H7 (cell line): Measurements from ENCODE around the gene LRRC38. TPM values are rescaled to one million over a fixed set of nuclear protein-coding genes. Genes with fewer than 3 reads are reported as not detected.
A peak's percentile ranks its signal among the peaks of the same experiment; 100 is the strongest.

ENCODE experiments used
- DNase-seq: peaks from one replicate; pipeline ENCODE4 v3.0.0; 2012
- H3K27me3 ChIP-seq: 2 replicates; pipeline ENCODE4 v1.6.0; 2011; ENCODE audit warnings: mild to moderate bottlenecking, low read length; ENCODE audit not compliant: control insufficient read depth, insufficient read depth
- H3K36me3 ChIP-seq: replicated peaks from 2 replicates; pipeline ENCODE4 v1.5.1; 2011; ENCODE audit warnings: low read length; ENCODE audit not compliant: control insufficient read depth, insufficient read depth
- H3K4me3 ChIP-seq: 2 replicates; pipeline ENCODE4 v1.5.1; 2011; ENCODE audit warnings: low read depth, mild to moderate bottlenecking, control low read depth, low read length, moderate library complexity; ENCODE audit not compliant: insufficient read depth
- total RNA-seq: library from RNA; depleted of rRNA; stranded (reverse); fragments of >200 nt; shearing (Covaris generic); gene quantifications from 2 replicates; pipeline ENCODE4 v1.2.3, GENCODE V29; 2014

Gene LRRC38
- total RNA-seq, 1 experiment from 2014 or later, result 0.28 TPM

DNA sequence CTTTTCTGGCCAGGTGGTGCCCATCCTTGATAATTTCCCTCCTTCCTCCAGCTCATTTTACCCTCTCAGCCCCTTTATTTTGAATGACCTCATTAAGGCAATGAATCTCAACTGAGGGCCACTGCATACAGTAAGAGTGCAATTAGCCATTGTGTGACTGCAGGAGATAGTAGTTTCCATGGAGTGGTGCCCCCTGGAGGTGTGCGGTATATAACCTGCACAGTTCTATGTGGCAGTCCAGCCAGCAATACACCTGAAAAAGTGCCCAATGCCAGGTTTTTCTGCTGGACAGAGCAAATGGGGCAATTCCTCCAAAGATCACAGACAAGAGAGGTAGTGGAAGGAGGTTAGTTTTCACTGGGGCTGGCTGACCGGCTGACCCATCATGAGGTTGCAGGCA is 25.9 kb upstream of the LRRC38 start:
- Histone ChIP-seq H3K27me3 (no peaks in the 10 kb centered on the region), H3K36me3 (no peaks in the 10 kb centered on the region), H3K4me3 (no peak overlapping the region)
- DNase-seq, result no peak

DNA sequence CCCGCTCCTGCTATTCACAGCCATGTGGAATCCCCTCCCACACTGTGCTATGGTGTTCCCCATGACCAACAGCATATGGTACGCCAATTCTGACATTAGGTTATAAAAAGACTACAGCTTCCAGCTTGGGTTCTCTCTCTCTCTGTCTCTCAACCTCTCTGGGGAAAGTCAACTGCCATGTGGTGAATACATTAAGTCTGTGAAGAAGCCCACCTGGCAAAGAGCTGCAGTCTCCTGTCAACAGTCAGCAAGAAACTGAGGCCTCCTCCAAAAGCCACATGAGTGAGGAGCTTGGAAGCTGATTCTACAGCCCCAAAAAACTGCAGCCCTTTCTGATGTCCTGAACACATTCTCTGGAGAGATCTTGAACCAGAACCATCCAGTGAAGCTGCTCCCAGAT is 25.0 kb upstream of the LRRC38 start:
- no peaks in the 10 kb centered on the region for H3K27me3 ChIP-seq
- H3K4me3 ChIP-seq, result no peak overlapping the region
- DNase-seq, result no peak
- no peaks in the 10 kb centered on the region for H3K36me3 ChIP-seq

DNA sequence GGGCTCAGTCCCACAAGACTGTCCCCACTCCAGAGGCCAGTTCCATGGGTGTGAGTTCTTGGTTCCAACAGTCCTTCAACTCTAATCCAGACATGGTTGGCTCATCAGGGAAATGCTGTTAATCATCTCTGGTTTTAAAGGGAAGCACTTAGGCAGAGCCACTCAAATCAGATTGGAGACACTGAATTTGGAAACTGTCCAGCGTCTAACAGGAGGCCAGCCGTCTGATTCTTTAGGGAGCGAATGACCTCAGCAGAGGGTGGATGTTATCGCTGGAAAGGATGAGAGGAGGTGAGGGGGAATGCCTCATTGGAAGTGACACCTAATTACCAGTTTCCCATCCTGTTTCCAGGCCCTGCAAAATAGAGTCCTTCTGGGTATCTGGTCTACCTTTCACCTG is 22.8 kb upstream of the LRRC38 start:
- H3K27me3 ChIP-seq, result no peaks in the 10 kb centered on the region
- H3K4me3 ChIP-seq, result no peak overlapping the region
- H3K36me3 ChIP-seq, result no peaks in the 10 kb centered on the region
- no peak for DNase-seq

DNA sequence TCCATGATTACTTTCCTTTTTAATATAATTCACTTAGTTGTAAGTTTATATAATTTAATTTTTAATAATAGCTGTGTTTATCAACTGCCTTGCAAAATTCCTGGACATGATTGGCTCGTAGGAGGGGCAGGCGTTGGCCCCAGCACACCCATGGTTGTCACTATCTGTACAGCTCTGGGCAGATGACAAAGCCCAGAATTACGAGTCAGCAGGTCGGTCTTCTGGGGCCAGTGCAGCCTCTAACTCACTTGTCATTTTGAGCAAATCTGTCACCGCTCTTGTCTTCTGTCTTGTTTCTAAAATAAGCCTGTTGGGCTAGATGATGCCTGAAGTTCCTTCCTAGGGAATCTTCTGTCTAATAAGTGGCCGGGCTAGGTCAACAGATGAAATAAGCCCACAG is 21.4 kb upstream of the LRRC38 start:
- H3K27me3 ChIP-seq, result no peaks in the 10 kb centered on the region
- no peak overlapping the region for H3K4me3 ChIP-seq
- H3K36me3 ChIP-seq, result no peaks in the 10 kb centered on the region
- DNase-seq, result no peak

DNA sequence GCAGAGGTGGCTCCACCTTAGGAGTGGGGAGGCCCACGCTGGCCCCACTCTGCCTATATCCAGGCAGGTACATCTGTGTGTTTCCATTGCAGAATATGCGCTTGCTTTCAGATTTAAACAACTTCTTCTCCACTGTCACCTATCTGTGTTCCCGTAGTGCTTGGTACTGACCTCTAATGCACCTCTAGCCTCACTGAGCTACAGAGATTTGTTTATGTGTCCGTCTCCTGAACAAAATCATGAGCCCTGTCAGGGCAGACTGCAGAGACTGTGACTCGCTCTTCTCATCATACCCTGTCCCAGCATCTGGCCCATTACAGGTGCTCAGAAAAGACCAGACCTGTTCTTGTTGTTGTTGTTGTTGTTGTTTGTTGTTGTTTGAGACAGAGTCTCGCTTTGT is 14.5 kb upstream of the LRRC38 start:
- Histone ChIP-seq H3K27me3 (no peaks in the 10 kb centered on the region), H3K36me3 (no peaks in the 10 kb centered on the region), H3K4me3 (no peak overlapping the region)
- DNase-seq, result no peak

DNA sequence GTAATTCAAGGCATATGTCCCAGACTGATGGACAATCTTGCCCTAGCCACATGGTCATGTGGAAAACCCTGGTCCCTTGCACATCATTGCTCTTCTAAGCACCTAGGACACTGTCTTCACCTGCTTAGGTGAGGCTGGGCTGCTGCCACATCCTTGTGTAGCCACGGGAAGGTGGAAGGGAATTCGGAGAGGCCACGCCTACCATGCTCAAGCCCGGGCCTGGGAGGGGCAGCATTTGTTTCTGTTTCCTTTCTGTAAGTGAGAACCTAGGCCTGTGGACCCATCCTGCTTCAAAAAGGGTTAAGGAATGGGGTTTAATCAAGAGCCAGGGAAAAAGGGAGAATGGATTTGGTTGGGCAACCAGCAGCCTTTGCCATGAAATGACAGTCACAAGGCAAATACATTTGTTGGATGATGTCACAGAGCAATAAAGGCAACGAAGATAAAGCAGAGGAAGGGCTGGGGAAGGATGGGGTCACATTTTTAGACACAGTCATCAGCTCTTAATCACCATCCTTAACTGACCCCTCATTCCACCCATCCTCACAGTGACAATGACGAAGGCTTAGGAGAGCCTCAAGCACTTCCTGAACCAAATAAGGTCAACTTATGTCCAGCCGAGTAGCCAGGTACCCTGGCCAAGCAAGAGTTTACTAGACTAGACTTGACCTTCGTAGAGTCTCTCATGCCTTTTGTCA is 10.1 kb upstream of the LRRC38 start:
- no peaks in the 10 kb centered on the region; the same call in 1 of the 2 replicates for H3K27me3 ChIP-seq
- H3K4me3 ChIP-seq, result no peak overlapping the region
- DNase-seq, result peak; percentile 53
- no peaks in the 10 kb centered on the region for H3K36me3 ChIP-seq

DNA sequence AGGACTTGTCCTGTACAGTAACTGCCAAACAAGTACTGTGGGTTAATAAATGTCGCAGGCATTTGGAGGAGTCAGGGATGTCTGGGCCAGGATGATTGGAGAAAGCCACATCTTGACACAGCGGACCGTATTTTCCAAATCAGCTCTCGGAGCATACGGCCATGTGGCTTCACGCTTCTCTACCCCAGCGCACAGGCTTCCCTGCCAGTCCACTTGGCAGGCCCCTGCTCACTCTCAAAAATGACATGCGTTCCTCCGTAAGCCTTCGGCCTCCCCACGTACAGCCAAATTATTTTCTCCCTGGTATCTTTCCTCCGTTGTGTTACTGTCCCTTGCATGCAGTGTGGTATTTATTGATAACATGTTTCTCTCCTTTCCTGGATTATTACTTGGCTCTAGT is 7.2 kb upstream of the LRRC38 start:
- no peak overlapping the region for H3K4me3 ChIP-seq
- no peak for DNase-seq
- no peaks in the 10 kb centered on the region for H3K36me3 ChIP-seq
- H3K27me3 ChIP-seq, result peaks cover 19% of the 10 kb centered on the region

DNA sequence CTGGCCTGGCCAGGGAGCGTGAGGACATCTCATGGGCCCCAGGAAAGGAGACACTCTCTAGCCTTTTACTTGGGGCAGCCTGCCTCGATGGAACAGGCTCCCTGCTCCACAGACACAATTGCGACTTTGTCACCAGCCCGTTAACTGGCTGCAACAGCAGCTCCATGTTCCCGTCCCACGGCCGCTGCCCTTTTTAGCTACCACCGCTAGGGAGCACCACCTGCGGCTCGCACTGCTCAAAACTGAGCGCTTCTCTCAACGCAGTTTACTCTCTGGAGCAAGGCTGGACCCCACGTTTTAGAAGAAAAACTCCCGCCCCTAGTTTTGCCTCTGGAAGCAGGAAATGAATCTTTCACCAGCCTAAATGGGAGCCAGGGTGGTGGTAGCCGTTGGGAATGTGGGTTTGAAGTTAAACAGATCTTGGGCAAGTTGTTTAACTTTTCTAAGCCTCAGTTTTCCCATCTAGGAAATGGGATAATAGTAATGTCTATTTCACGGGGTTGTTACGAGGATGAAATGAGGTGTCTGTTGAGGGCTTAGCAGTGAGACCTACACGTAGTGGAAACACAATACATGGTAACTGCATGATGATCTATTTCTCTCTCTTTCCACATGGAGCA is 3.5 kb upstream of the LRRC38 start:
- Histone ChIP-seq H3K36me3 (no peaks in the 10 kb centered on the region), H3K4me3 (no peak overlapping the region), H3K27me3 (peaks cover 54% of the 10 kb centered on the region)
- DNase-seq, result peak; percentile 74

DNA sequence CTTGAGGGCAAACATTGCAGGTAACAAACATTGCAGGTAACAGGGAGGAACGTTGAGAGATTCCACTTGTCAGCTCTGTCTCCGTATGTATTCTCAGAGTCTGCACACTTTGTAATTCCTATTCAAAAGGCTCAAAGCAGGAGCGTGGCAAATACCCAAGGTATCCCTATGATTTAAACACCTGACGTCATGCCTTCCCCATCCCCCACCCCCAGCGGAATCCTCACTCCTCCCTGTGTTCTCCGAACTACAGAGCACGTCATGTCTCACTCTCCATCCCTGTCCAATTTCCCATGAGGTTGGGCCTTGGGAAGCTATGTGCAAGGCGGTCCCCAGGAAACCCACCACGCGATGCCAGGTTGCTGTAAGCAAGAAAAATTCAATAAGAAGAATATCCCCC is 2.8 kb upstream of the LRRC38 start:
- peaks cover 61% of the 10 kb centered on the region for H3K27me3 ChIP-seq
- no peak overlapping the region for H3K4me3 ChIP-seq
- H3K36me3 ChIP-seq, result no peaks in the 10 kb centered on the region
- DNase-seq, result no peak

DNA sequence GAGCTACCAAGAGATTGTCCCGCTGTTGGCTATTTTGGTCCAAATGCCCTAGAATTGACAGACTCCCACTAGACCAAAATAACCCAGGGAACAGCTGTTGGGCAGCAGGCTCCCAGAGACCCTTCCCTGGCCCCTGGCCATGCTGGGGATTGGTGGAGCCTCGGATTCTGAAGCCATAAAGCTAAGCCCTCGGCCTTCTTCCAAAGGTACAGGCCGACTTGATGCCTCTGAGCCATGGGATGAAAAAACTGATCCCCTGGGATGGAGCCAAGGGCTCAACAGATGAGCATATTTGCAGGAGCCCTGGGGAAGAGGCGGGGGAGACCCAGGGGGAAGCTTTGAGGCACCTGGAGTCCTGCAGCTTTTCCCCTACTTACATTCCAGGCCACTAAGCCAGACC is 1.0 kb upstream of the LRRC38 start:
- H3K4me3 ChIP-seq, result no peak overlapping the region
- DNase-seq, result no peak
- H3K27me3 ChIP-seq, result peaks cover 76% of the 10 kb centered on the region
- no peaks in the 10 kb centered on the region for H3K36me3 ChIP-seq

DNA sequence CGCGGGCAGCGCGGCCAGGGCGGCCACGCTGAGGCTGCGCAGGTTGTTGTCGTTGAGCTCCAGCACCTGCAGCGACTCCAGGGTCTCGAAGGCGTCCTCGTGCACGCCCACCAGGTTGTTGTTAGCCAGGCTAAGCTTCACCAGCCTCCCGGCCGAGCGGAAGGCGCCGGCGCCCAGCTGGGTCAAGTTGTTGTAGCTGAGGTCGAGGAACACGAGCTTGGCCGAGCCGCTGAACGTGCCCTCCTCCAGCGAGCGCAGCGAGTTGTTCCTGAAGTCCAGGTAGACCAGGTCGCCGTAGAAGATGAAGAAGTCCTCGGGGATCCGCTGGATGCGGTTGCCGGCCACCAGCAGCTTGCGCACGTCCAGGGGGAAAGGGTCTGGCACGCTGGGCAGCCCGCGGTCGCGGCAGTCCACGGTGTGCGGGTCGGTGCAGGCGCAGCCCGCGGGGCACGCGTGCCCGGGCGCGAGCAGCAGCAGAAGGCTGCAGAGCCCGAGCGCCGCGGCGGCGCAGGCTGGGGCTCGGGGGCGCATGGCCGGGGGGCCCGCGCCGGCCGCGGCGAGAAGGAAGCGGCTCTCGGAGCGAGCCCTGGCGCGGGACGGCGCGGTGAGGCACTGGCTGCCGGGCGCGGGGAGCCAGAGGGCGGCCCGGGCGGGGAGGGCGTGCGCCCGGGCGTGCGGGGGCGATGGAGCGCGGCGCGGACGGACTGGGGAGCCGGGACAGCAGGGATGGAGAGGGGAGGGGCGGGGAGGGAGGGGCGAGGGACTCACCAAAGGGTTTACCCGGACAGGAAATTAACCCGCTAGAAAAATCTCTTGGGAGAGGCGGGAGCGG is 524 bp downstream of the LRRC38 start:
- peaks cover 78% of the 10 kb centered on the region for H3K27me3 ChIP-seq
- H3K4me3 ChIP-seq, result peak overlapping the region; percentile 53
- H3K36me3 ChIP-seq, result no peaks in the 10 kb centered on the region
- DNase-seq, result peak; percentile 77

DNA sequence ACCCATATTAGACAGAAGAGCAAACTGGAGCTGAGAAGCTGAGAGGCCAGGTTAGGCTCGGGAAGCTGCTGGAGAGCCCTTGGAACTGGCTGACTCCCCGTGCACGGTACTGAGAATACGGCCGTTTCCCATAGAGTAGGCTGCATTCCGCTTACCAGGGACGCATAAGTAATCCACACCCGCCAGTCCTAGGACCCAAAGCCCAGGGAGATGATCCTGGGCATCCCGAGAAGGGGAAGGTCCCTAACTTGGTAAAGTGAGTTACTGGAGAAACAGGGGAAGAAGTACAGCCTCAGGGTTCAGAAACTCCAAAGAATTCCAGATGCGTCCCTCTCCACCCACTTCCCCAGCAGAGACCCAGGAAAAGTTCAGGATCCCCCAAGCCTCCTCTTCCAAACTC is 1.3 kb downstream of the LRRC38 start:
- H3K4me3 ChIP-seq, result peak overlapping the region; percentile 53

DNA sequence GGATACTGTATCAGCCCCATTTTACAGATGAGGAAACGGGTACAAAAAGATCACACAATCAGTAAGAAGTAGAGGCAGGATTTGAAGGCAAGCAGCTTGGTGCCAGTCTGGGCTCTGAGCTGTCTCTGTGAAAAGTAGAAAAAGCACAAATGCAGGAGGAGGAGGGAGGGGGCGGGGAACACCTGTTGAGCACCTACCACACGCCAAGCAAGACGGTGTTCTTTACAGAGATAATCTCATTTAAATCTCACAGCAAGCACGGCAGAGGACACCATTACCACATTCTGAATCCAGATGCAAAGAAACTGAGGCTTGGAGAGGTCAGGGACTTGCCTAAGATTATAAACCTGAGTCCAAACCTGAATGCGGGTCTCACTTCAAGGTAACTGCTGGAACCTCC is 3.3 kb downstream of the LRRC38 start:
- Histone ChIP-seq H3K4me3 (no peak overlapping the region), H3K36me3 (no peaks in the 10 kb centered on the region), H3K27me3 (peaks cover 54% of the 10 kb centered on the region)
- DNase-seq, result no peak

More for the DNA sequence above, 1.3 kb downstream of the LRRC38 start:
- DNase-seq, result peak; percentile 51
- Histone ChIP-seq H3K36me3 (no peaks in the 10 kb centered on the region), H3K27me3 (peaks cover 71% of the 10 kb centered on the region)

DNA sequence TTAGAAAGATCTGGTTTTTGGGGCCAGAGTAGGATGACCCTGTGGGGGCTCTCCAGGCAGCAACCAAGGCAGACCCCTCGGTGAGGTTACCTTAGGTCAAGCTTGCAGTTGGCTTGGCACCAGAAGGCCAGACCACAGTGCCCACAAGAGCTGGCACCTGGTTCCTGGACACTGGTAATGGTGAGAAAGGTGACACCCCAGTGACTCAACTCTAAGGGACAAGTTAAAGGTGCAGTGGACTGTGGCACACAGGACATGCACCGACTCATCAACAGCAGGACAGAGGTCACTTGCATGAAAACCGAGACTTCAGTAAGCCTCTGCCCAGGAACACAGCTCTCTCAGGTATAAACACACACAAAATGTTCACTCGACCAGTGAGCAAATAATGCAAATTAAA is 6.7 kb downstream of the LRRC38 start:
- H3K27me3 ChIP-seq, result peaks cover 21% of the 10 kb centered on the region
- DNase-seq, result no peak
- H3K36me3 ChIP-seq, result no peaks in the 10 kb centered on the region
- H3K4me3 ChIP-seq, result no peak overlapping the region

DNA sequence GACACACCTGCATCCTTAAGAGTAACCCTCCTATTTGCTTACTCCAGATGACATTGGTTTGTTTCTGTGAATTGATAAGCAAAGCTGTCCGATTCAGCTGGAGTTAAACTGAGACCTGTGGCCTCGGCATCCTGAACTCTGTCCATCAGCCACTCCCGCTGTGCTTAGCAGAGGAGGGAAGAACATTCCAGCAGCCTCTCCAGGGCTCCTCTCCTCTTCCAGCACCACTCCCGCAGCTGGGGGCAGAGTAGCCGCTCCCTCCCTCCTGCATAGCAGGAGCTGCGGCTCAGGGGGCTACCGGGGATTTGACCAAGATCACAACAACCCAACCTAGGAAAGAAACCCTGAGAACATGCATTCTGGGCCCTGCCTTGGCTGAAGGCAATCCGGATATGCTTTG is 8.8 kb downstream of the LRRC38 start:
- H3K36me3 ChIP-seq, result no peaks in the 10 kb centered on the region
- no peak overlapping the region for H3K4me3 ChIP-seq
- H3K27me3 ChIP-seq, result peaks cover 3% of the 10 kb centered on the region; the same call in 1 of the 2 replicates
- peak; percentile 63 for DNase-seq
